ENCODE results near the gene HGF. TPM values are rescaled to one million over a fixed set of nuclear protein-coding genes. Genes with fewer than 3 reads are reported as not detected.

HGF gene
- polyA plus RNA-seq, 1 of the 3 experiments (the other 2 are of a cell fraction): 1.5 TPM

GRCh38 chr7:81707196-81707595 lies 62.7 kb downstream of the HGF start:
- CTCF ChIA-PET: interaction anchor here (1.1 to 1.7 kb wide), 2 partner anchors 8 to 310 kb away, joined by 4 to 5 read pairs; no protein-coding TSS in a partner anchor
- no peak for TF ChIP-seq FOXJ3 (CRISPR knock-in tag; IDR thresholded peaks at IDR 0.05)
- no peak for TF ChIP-seq TEAD4 (IDR thresholded peaks at IDR 0.05; ENCODE audit: borderline replicate concordance, insufficient read depth)
- TF ChIP-seq MXI1 (IDR thresholded peaks at IDR 0.05; ENCODE audit: low read depth, low read length): no peak
- TF ChIP-seq REST (IDR thresholded peaks at IDR 0.05; ENCODE audit: low read depth, low read length): no peak
- TF ChIP-seq PBX3 (IDR thresholded peaks at IDR 0.05): no peak
- TF ChIP-seq RCOR1 (IDR thresholded peaks at IDR 0.05; ENCODE audit: low read length): no peak
- TF ChIP-seq YY1 (IDR thresholded peaks at IDR 0.05; ENCODE audit: low read depth): no peak
- TF ChIP-seq GATA2 (CRISPR knock-in tag; IDR thresholded peaks at IDR 0.05): no peak
- no peak for TF ChIP-seq RFX5 (IDR thresholded peaks at IDR 0.05; ENCODE audit: low read length)
- no peak for TF ChIP-seq EZH2phosphoT487 (IDR thresholded peaks at IDR 0.05; ENCODE audit: borderline replicate concordance, low read depth)
- no peak for TF ChIP-seq EP300 (IDR thresholded peaks at IDR 0.05; ENCODE audit: borderline replicate concordance in 1 of 2, low read depth in 1 of 2, low read length in 1 of 2)
- no peak overlapping the region for H2AFZ ChIP-seq (ENCODE audit: low read depth)

GRCh38 chr7:81705206-81705605 lies 64.6 kb downstream of the HGF start:
- ChIA-PET CTCF (interaction anchor here (0.7 to 1.7 kb wide), 5 partner anchors 13 to 62 kb away, joined by 3 to 4 read pairs (median 3); no protein-coding TSS in a partner anchor), POLR2A (no interaction called here)
- no peaks in the 10 kb centered on the region for H3K36me3 ChIP-seq (replicated peaks in 1 of 2; ENCODE audit: control insufficient read depth in 1 of 2, insufficient read depth in 2 of 2, low read length in 1 of 2)
- no peak overlapping the region for H3K4me2 ChIP-seq
- H3K27me3 ChIP-seq (ENCODE audit: insufficient read depth): no peaks in the 10 kb centered on the region
- H3K27ac ChIP-seq (ENCODE audit: low read depth in 2 of 2, low read length in 1 of 2): peak overlapping the region in 1 of 2 experiments; percentile 9; a peak in 1 of 4 replicates
- no peaks in the 10 kb centered on the region for H3K79me2 ChIP-seq (ENCODE audit: insufficient read depth)
- 81% methylated on average over 2 of the region's 2 CpGs for WGBS (ENCODE audit: low lambda C conversion rate)
- no peaks in the 10 kb centered on the region for H4K20me1 ChIP-seq (ENCODE audit: insufficient read depth)
- no peak for DNase-seq
- no peaks in the 10 kb centered on the region for H3K9me2 ChIP-seq
- H3F3A ChIP-seq (replicated peaks; ENCODE audit: insufficient read depth): no peaks in the 10 kb centered on the region
- H3K4me1 ChIP-seq (ENCODE audit: control insufficient read depth in 1 of 2, insufficient read depth in 2 of 2, low read depth in 1 of 2, low read length in 1 of 2): peaks cover 0 to 4% of the 10 kb centered on the region in 2 experiments; a peak in 1 of 4 replicates
- no peak overlapping the region for H3K9ac ChIP-seq
- no peak overlapping the region for H3K4me3 ChIP-seq (ENCODE audit: low read depth in 2 of 2, low read length in 1 of 2)
- H2AFZ ChIP-seq (ENCODE audit: low read depth): peak overlapping the region; percentile 7; the same call in 1 of the 2 replicates
- no peaks in the 10 kb centered on the region for H3K9me3 ChIP-seq
- TF ChIP-seq, protein P1, sequence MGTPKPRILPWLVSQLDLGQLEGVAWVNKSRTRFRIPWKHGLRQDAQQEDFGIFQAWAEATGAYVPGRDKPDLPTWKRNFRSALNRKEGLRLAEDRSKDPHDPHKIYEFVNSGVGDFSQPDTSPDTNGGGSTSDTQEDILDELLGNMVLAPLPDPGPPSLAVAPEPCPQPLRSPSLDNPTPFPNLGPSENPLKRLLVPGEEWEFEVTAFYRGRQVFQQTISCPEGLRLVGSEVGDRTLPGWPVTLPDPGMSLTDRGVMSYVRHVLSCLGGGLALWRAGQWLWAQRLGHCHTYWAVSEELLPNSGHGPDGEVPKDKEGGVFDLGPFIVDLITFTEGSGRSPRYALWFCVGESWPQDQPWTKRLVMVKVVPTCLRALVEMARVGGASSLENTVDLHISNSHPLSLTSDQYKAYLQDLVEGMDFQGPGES (IDR thresholded peaks at IDR 0.05; ENCODE audit: low read depth, low read length): no peak
- TF ChIP-seq NFIC (IDR thresholded peaks at IDR 0.05; ENCODE audit: borderline replicate concordance) (no peak), TAF1 (IDR thresholded peaks at IDR 0.05; ENCODE audit: borderline replicate concordance, low read depth, low read length) (no peak), POLR2AphosphoS5 (IDR thresholded peaks at IDR 0.05; ENCODE audit: low read depth, low read length) (no peak), USF2 (IDR thresholded peaks at IDR 0.05; ENCODE audit: borderline replicate concordance, low read depth, low read length) (no peak), YY1 (IDR thresholded peaks at IDR 0.05; ENCODE audit: low read depth) (no peak), GABPA (IDR thresholded peaks at IDR 0.05; ENCODE audit: low read depth) (no peak), PBX3 (IDR thresholded peaks at IDR 0.05) (no peak)

More at GRCh38 chr7:81707196-81707595, 62.7 kb downstream of the HGF start:
- Histone ChIP-seq H3K9ac (no peak overlapping the region), H3K9me3 (no peaks in the 10 kb centered on the region), H3F3A (replicated peaks; ENCODE audit: insufficient read depth) (no peaks in the 10 kb centered on the region), H3K27me3 (ENCODE audit: insufficient read depth) (no peaks in the 10 kb centered on the region), H3K27ac (ENCODE audit: low read depth in 2 of 2, low read length in 1 of 2) (no peak overlapping the region; a peak in 1 of 4 replicates), H3K4me3 (ENCODE audit: low read depth in 2 of 2, low read length in 1 of 2) (no peak overlapping the region), H3K9me2 (no peaks in the 10 kb centered on the region), H3K4me2 (no peak overlapping the region), H3K36me3 (replicated peaks in 1 of 2; ENCODE audit: control insufficient read depth in 1 of 2, insufficient read depth in 2 of 2, low read length in 1 of 2) (no peaks in the 10 kb centered on the region), H4K20me1 (ENCODE audit: insufficient read depth) (no peaks in the 10 kb centered on the region), H3K79me2 (ENCODE audit: insufficient read depth) (no peaks in the 10 kb centered on the region), H3K4me1 (ENCODE audit: control insufficient read depth in 1 of 2, insufficient read depth in 2 of 2, low read depth in 1 of 2, low read length in 1 of 2) (peaks cover 0 to 4% of the 10 kb centered on the region in 2 experiments; a peak in 1 of 4 replicates)
- 94% methylated on average over 4 of the region's 4 CpGs for WGBS (ENCODE audit: low lambda C conversion rate)
- no peak for DNase-seq
- POLR2A ChIA-PET: no interaction called here

All from SK-N-SH (cell line).